Stimulated activated CD4-positive, alpha-beta T cell treated with anti-CD3 and anti-CD28 coated beads, Interleukin-15, amount 100 ng/mL, for 24 hours (primary cell): Measurements from ENCODE around the gene GRM5.
"Not testable (repeated sequence)": the region's sequence is repeated elsewhere in the genome, so short reads cannot be mapped to it uniquely, and the experiment has no call there.

ENCODE experiments used
- DNase-seq: peaks from one replicate; pipeline ENCODE4 v3.0.0-alpha.2; 2020

GRM5 gene

GRCh38 chr11:88961621-88962020 lies 104.2 kb downstream of the GRM5 start:
- DNase-seq: not testable (repeated sequence)

- not testable (repeated sequence) for DNase-seq
These were observed 105.9 kb downstream of the GRM5 start for GRCh38 chr11:88959857-88960256.

- no peak for DNase-seq
These were observed 114.8 kb downstream of the GRM5 start for GRCh38 chr11:88950975-88951374.

GRCh38 chr11:88948908-88949307 lies 116.9 kb downstream of the GRM5 start:
- not testable (repeated sequence) for DNase-seq

- not testable (repeated sequence) for DNase-seq
These were observed 117.8 kb downstream of the GRM5 start for GRCh38 chr11:88947843-88948572.

- DNase-seq: not testable (repeated sequence)
These were observed 136.1 kb downstream of the GRM5 start for GRCh38 chr11:88929665-88930064.

- not testable (repeated sequence) for DNase-seq
These were observed 148.7 kb downstream of the GRM5 start for GRCh38 chr11:88917065-88917464.

- no peak for DNase-seq
These were observed 156.3 kb downstream of the GRM5 start for GRCh38 chr11:88909500-88909899.

GRCh38 chr11:88901436-88901835 lies 164.3 kb downstream of the GRM5 start:
- DNase-seq: not testable (repeated sequence)

- not testable (repeated sequence) for DNase-seq
These were observed 176.9 kb downstream of the GRM5 start for GRCh38 chr11:88888855-88889254.

- peak; percentile 21 for DNase-seq
These were observed 179.0 kb downstream of the GRM5 start for GRCh38 chr11:88886796-88887195.

GRCh38 chr11:88882800-88883199 lies 183.0 kb downstream of the GRM5 start:
- DNase-seq: not testable (repeated sequence)

- DNase-seq: no peak
These were observed 204.2 kb downstream of the GRM5 start for GRCh38 chr11:88861618-88862017.

- not testable (repeated sequence) for DNase-seq
These were observed 205.4 kb downstream of the GRM5 start for GRCh38 chr11:88860431-88860830.

GRCh38 chr11:88853963-88854362 lies 211.8 kb downstream of the GRM5 start:
- not testable (repeated sequence) for DNase-seq

- DNase-seq: not testable (repeated sequence)
These were observed 214.2 kb downstream of the GRM5 start for GRCh38 chr11:88851547-88851946.

- not testable (repeated sequence) for DNase-seq
These were observed 216.0 kb downstream of the GRM5 start for GRCh38 chr11:88849773-88850172.

- no peak for DNase-seq
These were observed 216.4 kb downstream of the GRM5 start for GRCh38 chr11:88849368-88849767.

GRCh38 chr11:88846266-88846665 lies 219.5 kb downstream of the GRM5 start:
- not testable (repeated sequence) for DNase-seq

- DNase-seq: not testable (repeated sequence)
These were observed 220.8 kb downstream of the GRM5 start for GRCh38 chr11:88844941-88845340.

- not testable (repeated sequence) for DNase-seq
These were observed 221.9 kb downstream of the GRM5 start for GRCh38 chr11:88843766-88844426.

GRCh38 chr11:88838139-88838538 lies 227.6 kb downstream of the GRM5 start:
- not testable (repeated sequence) for DNase-seq

- not testable (repeated sequence) for DNase-seq
These were observed 230.1 kb downstream of the GRM5 start for GRCh38 chr11:88835709-88836108.

- DNase-seq: no peak
These were observed 234.4 kb downstream of the GRM5 start for GRCh38 chr11:88831303-88831890.
